ENCODE data around the gene MORN5.

Gene MORN5

DNA sequence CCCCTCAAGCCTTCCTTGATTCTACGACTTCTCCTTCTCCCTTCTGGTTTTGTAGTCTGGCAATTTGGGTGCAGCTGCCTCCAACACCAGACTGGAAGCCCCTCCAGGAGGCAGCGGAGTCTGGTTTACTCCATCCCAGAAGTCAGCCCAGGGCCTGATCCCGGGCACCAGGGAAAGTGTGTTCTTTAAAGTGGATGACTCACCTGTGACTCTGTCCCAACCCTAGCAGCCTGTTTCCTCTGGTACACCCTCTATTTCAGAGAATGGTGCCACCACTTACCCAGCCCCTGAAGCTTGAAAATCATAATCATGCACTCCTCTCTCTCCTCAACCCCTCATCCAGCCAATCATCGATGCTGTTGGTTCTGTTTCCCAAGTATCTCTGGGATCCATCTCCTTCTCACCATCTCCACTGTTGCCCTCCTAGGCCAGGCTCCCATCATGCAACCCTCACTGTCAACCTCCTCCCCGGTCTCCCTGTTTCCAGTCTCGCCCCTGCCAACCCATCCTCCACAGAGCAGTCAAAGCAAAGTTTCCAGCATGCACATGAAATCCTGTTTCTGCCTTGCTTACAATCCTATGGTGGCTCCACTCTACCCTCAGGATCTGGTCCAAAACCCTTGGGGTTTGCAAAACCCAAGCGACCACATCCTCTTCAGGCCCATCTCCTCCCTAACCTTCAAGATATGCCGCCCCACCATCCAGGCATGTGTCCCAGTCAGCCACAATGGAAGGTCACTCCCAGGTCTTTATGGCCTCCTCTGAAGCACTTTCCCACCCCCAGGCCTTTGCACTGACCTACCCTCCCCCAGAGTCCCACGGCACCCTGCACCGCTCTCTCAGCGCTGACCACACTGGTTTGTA, 58.6 kb downstream of the MORN5 start:
- DNase-seq: no peak

DNA sequence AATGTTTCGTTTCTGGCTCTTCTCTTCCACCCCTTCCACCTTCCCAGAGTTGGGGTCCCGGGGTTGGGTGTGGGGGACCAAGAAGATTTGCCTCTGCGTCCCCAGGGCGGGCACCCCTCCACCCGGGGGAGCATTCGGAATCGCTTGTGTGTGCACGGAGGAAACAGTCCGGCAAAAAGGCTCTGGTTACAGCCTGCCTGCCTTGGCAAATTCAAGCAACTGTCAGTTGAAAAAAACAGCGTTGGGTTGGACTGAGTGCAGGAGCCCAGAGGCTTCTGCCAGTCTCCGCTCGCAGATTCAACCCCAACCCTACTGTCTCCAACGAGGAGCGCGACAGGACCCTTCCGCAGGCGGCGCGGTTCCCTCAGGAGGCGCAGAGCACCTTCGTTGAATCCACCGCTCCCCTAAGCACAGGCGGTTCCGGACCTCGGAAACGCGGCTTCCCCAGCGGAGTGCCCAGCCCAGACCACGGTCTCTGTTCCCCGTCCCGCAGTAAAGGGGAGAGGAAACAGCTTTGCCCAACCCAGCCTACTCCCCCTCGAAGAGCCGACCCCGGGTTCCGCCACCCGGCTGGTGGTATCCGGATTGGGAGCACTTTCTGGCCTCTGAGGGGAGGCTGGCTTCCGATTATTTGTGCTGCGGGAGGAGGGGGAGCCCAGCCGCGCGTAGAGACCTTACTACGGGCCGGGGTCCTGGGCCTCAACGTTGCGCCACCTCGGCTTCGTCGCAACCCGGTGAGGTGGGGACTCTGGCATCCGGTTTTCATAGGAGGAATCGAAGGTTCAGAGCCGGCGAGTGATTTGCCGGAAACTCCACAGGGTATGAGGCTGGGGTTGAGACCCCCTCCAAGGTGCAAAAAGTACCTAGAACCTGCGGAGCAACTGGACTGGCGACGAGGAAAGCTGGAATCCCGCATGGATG, 59.5 kb downstream of the MORN5 start:
- no peak for DNase-seq

GRCh38 chr9:122219856-122220672, 60.4 kb downstream of the MORN5 start:
- no peak for DNase-seq

DNA sequence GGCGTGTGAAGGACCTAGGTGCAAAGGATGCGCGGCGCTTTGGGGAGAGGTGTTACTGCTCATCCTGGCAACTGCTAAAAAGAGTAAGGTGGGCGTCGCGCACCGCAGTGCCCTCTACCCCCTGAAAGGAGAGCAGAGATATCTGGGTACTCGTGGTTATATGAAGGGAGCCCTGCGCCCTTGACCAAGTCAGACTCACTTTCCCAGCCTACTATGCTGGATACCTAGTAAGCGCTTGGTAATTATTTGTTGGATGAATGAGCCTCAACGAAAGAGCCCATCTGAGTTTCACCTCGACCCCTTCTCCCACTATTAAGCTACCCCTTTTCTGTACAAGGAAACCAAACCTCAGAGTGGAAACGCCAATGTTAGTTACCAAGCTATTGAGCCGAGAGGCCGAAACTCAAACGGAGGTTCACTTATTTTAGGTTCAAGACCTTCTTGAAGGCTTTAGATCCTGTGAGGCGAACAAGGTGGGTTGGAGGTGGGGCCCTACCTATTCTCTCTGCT, 61.0 kb downstream of the MORN5 start:
- no peak for DNase-seq

DNA sequence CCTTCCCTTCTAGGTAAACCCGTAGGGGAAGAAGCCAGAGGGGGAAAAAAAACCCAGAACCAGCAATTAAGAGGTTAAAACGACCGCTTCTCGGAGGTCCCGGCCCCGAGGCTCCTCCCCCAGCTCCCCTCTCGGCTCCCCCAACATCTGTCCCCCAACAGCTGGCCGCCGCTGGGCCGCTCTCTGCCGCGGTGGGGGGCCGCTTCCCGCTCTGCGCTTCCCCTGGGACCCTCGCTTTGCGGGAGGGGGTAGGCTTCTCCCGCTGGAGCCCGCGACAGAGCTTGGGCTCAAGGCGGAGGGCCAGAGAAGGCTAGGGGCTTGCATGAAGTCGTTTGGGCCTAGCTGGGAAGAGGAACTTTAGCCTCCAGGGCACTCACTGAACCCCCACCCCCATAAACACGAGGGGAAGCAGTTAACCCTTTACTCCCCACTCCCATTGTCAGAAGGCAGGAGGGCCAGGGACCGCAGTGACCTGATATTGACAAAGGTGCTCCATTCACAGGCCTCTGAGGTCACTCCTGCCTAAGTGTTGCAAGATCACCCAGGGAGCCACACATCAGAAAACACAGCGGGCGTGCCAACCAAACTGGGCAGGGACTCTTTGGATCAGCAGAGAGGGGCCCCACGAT, 61.6 kb downstream of the MORN5 start:
- DNase-seq: no peak

- DNase-seq: peak; percentile 40
Observed at GRCh38 chr9:122222791-122223190, 63.1 kb downstream of the MORN5 start.

DNA sequence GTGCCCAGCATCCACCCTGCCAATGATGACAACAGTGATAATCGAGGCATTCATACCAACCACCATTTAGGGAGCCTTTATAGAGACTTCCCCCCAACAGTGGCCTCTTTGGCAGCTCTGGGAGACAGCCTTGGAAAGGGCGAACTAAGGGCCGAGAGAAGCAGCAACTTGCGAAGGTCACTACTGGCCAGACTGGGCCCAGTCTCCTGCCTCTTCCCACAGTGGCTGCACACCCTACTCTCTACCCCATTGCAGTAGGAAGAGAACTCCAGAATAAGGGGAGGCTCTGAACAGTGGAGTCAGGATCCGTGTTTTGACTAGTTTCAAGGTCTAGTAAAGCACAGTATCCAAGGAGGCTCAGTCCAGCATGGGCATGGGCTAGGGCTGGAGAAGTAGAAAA, 63.7 kb downstream of the MORN5 start:
- DNase-seq: no peak

DNA sequence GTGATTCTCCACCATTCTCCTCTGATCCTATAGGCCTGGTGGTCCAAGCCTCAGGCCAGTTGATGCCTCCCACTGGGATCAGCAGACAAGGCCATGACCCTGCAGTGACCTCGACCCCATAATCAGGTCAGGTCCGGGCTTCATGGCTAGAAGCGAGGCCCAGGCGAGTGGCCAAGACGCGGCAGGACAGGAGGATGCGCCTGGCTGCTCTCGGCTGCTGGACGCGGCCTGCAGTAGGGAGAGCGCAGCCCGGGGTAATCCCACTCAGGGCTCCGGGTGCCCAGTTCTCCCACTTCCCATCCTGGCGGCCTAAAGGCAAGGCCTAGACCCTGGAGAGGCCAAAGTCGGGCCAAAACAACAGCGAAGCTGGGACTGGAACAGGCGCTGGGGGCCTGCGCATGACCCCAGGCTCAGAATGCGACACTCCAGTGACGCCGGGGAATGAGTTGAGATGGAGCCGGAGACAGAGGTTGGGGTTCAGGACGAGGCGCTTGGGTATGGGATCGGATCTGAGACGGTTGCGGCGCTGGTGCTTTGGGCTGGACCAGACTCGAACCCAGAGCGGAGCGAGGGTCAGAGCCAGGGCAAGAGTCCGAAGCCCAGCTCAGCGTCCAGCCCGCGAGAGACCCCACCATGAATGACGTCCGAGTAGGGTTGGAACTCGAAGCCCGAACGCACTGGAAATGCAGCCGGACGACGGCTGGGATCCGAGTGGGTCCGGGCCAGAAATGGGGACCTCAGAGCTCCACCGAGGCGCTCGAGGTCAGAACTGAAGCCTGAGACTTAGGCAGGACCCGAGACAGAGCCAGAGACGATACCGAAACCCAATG, 65.8 kb downstream of the MORN5 start:
- DNase-seq: no peak

- DNase-seq: no peak
Observed at GRCh38 chr9:122226142-122226757, 66.5 kb downstream of the MORN5 start.

DNA sequence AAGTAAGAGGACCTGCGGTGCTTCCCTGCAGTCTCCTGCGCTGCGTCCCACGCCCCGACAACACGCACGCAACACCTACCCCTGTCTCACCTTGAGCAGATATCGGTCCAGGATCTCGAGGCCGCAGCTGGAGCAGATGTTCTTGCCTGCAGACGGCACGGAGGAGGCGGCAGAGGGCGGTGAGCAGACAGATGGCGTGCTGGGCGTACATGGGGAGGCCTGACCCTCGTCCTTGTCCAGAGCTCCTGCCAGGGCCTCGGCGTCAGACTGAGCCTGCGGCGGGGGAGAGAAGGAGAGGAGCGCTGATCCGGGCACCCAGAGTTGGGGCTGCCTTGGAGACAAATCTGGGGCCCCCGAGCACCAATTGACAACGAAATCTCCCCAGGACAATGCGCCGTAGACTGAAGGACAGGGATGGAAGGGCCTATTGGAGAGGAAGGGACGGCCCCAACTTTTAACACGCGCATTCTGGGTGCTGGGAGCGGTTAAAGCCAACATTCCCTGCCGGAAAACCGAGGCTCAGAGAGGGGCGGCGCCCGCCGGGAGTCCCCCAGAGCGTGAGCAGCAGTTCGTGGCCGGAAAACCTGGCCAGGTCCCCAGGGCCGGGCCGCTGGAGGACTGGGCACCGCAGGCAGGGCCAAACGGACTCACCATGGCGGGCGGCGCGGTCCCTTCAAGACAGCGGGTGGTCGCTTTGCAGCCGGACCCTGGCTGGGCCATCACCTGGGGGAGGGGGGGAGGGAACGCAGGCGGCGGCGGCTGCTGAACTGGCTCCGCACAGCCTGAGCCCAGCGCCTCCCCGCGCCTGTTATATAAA, 67.3 kb downstream of the MORN5 start:
- DNase-seq: no peak

DNA sequence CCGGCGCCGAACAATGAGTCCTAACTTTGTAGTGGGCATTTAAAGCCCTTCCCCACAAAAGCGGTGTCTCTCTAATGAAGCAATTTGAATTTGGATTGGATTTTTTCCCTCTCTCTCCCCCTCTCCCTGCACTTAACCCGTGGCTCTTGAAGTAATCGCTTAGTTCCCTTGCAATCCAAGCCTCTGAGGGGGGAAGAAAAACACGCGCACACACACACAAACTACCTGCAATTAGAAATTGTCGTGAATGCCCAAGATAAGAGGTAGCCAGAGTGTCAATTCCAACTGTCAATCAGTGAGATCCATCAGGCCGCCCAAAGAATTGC, 67.8 kb downstream of the MORN5 start:
- no peak for DNase-seq

DNA sequence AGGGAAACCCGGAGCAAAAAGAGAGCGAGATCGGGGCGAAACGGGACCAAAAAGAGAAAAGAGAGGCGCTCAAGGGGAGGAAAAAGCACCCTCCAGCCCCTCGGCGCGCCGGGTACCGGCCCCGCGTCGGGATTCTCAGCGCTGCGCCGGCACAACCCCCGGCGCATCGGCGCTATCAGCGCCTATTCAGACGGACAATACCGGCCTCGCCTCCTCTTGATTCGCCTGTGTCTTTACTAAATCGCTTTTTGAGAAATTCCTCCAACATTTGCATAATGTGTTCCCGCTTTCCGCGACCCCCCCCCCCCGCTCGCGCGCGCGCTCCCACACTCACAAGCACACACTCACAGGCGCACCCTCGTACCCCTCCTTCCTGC, 68.5 kb downstream of the MORN5 start:
- DNase-seq: no peak

GRCh38 chr9:122228568-122229484, 69.1 kb downstream of the MORN5 start, which contains the start of gene LHX6:
Gene LHX6 (minus strand): TSS chr9:122228957. CDS start chr9:122228740, 217 bp downstream.
- DNase-seq: no peak

DNA sequence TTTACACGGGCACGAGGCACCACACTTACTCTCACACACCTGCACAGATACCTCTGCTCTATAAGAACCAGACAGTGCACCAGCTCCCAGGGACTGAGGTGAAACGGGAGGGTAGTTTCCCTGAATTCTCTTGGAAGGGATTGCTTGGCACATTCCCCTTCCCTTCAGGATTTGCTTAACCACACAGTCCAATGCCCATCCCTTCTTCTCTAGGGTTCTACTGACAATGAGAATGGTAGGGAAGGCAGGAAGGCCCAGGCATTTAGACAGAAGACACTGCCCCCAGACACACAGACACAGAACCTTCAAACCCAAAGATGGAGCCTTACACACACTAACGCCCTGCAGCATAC, 69.8 kb downstream of the MORN5 start:
- no peak for DNase-seq

- no peak for DNase-seq
Observed at GRCh38 chr9:122232796-122233306, 73.1 kb downstream of the MORN5 start.

DNA sequence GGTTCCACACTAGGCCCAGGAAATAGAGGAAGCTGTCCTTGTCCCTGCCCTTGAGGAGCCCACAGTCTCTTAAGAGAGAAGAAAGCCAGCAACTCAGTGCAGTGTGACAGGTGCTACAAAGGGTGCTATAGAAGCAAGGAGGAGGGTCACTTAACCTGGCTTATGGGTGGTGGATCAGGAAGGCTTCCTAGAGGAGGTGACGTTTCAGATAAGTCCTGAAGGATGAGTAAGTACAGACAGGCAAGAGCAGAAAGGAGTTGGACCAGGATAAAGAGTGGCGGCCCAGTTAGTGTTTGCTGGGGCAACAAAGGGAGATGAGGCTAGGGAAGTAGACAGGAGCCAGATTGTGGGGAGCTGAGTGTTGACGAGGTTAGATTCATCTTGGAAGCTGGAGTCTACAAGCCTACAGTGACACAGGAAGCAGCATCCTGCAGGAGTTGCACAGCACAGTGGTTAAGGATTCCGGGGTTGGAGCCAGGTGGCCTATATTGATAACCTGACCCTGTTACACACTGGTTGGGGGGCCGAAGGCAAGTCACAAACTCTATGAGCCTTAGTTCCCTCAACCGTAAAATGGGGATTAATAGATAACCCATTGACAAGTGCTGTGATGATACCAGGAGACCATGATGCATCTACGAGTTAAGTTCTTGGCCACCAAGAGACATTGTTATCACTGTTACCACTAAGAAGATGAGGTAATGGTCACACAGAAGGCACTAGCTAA, 74.5 kb downstream of the MORN5 start:
- no peak for DNase-seq

DNA sequence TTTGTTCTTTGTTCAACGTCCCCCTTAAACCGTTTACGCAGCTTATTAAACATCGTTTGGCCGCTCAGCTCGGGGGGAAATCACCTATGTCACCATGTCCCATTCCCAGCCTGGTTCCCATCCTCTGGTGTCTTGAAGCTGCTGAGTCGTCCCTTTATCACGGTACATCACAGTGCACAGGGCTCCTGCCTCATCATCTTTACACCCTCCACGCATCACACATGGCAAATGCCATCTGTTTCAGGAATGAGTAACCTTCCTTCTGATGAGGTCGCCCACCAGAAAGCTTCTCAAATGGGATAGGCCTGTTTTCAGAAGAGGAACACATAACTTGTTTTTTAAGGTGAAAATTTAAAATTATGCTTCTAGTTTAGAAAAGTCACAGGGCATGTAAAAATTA, 77.0 kb downstream of the MORN5 start:
- no peak for DNase-seq

- DNase-seq: no peak
Observed at GRCh38 chr9:122239722-122240121, 80.0 kb downstream of the MORN5 start.

Data from suppressor macrophage treated with lipopolysaccharide for 4 hours (primary cell).